Subcutaneous adipose tissue (tissue), 4 donors: ENCODE data around the gene KCND2. TPM values are rescaled to one million over a fixed set of nuclear protein-coding genes. Genes with fewer than 3 reads are reported as not detected.

ENCODE experiments used
- CTCF ChIP-seq: fragments of 450-650 bp; IDR thresholded peaks from one replicate; pipeline ENCODE4 v1.5.1; 2016; ENCODE audit warnings: low read depth, mild to moderate bottlenecking, control low read depth, antibody characterized with exemption, moderate library complexity
- total RNA-seq, 4 donors: library from RNA; depleted of rRNA; stranded (reverse); fragments of >200 nt; gene quantifications; one replicate each; pipeline ENCODE4 v1.1.0, GENCODE V29; 2016

The KCND2 gene
- total RNA-seq, 4 donors from 2014 or later, result 1.5 to 8.0 (median 1.8) TPM

GRCh38 chr7:120609136-120609753 is 336.3 kb downstream of the KCND2 start:
- TF ChIP-seq CTCF, result no peak

- no peak for TF ChIP-seq CTCF
Observed at GRCh38 chr7:120611975-120612374, 339.0 kb downstream of the KCND2 start.

DNA sequence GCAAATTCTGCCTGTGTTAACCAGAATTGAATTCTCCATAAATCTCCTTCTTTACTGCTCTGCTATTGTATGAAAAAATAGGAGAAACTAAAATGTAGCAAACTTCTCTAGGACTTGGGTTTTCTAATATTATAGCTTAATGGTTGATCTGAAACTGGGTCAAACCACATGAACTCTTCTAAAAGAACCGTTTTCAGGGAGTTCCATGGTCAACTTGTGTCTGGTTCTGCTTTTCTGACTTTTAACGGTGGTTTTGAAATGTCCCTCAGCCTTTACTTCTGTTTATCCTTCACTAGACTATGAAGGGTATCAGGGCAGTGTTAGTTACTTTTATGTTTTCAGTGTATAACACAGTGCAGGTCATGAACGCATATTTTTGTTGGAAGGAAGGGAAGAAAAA is 342.7 kb downstream of the KCND2 start:
- no peak for TF ChIP-seq CTCF

DNA sequence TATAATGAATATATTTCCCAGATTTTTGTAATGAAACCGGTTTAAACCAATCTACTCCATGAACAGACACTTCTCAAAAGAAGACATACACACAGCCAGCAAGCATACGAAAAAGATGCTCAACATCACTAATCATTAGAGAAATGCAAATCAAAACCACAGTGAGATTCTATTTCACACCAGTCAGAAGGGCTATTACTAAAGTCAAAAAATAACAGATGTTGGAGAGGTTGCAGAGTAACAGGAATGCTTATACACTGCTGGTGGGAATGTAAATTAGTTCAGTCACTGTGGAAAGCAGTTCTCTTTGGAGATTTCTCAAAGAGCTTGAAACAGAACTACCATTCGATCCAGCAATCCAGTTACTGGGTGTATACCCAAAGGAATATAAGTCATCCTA is 344.3 kb downstream of the KCND2 start:
- no peak for TF ChIP-seq CTCF

GRCh38 chr7:120628251-120628650 is 355.3 kb downstream of the KCND2 start:
- no peak for TF ChIP-seq CTCF

- TF ChIP-seq CTCF, result no peak
Observed at GRCh38 chr7:120639884-120640283, 366.9 kb downstream of the KCND2 start.

DNA sequence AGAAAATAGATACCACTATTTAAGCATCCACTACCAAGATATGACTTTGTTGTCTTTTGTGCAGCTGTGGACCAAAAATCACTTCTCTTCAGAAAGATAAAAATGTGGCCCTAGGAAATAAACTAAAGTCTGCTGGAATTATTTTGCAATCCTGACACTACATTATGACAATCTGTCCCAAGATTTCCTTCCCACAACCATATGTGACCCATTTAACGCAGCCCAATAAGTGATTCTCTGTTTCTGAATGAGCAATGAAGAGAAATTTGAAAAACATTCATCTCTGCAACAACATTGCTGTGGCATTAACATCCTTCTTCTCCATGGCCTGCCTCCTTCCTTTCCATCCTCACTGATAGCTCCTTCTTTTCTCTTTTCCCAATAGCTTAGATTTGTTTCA is 373.0 kb downstream of the KCND2 start:
- TF ChIP-seq CTCF, result no peak

- no peak for TF ChIP-seq CTCF
Observed at GRCh38 chr7:120654241-120654640, 381.3 kb downstream of the KCND2 start.
